Measurements from ENCODE around the gene DTNB. TPM values are rescaled to one million over a fixed set of nuclear protein-coding genes. Genes with fewer than 3 reads are reported as not detected.
"Not testable (repeated sequence)": the region's sequence is repeated elsewhere in the genome, so short reads cannot be mapped to it uniquely, and the experiment has no call there.

The DTNB gene
- total RNA-seq, 1 experiment from 2014 or later: 12.3 TPM

- peak; percentile 33 for DNase-seq (ENCODE audit: low read depth)
- in situ Hi-C loops (cut with HindIII; ENCODE audit: low pct_unique_long_range_greater_than_20kb, low sequenced_read_pairs): no loop called here
Observed at GRCh38 chr2:25567406-25567805, 106.0 kb downstream of the DTNB start.

DNA sequence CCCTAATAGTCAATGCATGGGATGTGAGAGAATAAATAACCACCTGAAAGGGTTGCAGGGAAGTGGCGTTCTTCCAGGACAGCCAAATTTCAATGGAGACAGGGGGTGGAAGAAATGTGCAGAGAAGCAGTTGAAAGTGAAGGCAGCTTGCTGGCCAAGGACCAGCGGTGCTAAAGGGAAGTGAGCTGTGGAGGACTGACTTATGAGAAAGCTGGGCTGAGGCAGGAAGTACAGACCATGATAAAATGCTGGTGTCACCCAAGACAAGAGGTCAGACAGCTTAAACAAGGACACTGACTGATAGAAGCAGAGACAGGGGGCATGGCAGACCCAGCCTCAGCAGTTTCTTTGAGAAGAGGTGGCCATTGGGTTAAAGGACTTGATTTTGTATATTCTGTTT is 106.7 kb downstream of the DTNB start:
- no peak for DNase-seq (ENCODE audit: low read depth)
- in situ Hi-C loops (cut with HindIII; ENCODE audit: low pct_unique_long_range_greater_than_20kb, low sequenced_read_pairs): no loop called here

DNA sequence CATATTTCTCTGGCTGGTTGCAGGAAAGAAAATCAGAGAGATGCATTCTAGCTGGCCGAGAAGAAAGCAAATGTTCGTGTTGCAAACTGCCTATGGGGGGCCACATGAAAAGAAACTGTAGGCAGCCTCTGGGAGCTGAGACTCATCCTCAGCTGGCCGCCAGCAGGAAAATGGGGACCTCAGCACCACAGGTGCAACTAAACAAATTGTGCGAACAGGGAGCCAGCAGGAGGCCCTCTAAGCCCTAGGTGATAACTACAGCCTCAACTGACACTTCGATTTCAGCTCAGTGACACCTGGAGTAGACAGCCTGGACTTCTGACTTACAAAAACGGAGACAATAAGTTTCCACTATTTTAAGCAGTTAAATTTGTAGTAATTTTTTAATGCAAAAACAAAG is 107.3 kb downstream of the DTNB start:
- in situ Hi-C loops (cut with HindIII; ENCODE audit: low pct_unique_long_range_greater_than_20kb, low sequenced_read_pairs): no loop called here

GRCh38 chr2:25561136-25561850 is 112.1 kb downstream of the DTNB start:
- DNase-seq (ENCODE audit: low read depth): no peak
- in situ Hi-C loops (cut with HindIII; ENCODE audit: low pct_unique_long_range_greater_than_20kb, low sequenced_read_pairs): no loop called here

More for the DNA sequence above, 107.3 kb downstream of the DTNB start:
- DNase-seq (ENCODE audit: low read depth): no peak

- DNase-seq (ENCODE audit: low read depth): no peak
- in situ Hi-C loops (cut with HindIII; ENCODE audit: low pct_unique_long_range_greater_than_20kb, low sequenced_read_pairs): no loop called here
Observed at GRCh38 chr2:25559148-25559547, 114.2 kb downstream of the DTNB start.

DNA sequence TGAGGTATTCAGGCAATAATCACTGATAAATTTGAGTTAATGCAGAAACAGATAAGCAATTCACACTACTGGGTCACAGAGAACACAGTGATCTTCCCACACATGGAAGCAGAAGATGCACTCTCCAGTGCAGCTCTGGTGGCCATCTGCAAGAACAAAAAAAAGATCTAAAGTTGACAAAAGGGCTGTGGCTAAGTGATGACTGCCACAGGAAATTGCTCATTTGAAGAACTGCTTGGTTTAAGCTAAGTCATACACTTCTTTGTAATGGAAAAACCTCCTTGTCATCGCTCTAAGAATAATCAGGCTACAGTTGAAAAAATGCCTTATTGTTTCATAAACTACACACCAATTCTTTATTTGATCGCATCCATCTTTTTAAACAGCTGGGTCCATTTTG is 115.1 kb downstream of the DTNB start:
- DNase-seq (ENCODE audit: low read depth): no peak
- in situ Hi-C loops (cut with HindIII; ENCODE audit: low pct_unique_long_range_greater_than_20kb, low sequenced_read_pairs): no loop called here

- DNase-seq (ENCODE audit: low read depth): no peak
- in situ Hi-C loops (cut with HindIII; ENCODE audit: low pct_unique_long_range_greater_than_20kb, low sequenced_read_pairs): no loop called here
Observed at GRCh38 chr2:25557179-25558036, 116.0 kb downstream of the DTNB start.

- in situ Hi-C loops (cut with HindIII; ENCODE audit: low pct_unique_long_range_greater_than_20kb, low sequenced_read_pairs): no loop called here
Observed at GRCh38 chr2:25552318-25552717, 121.1 kb downstream of the DTNB start.

GRCh38 chr2:25551316-25551715 is 122.1 kb downstream of the DTNB start:
- no peak for DNase-seq (ENCODE audit: low read depth)
- in situ Hi-C loops (cut with HindIII; ENCODE audit: low pct_unique_long_range_greater_than_20kb, low sequenced_read_pairs): no loop called here

More at GRCh38 chr2:25552318-25552717, 121.1 kb downstream of the DTNB start:
- DNase-seq (ENCODE audit: low read depth): no peak

DNA sequence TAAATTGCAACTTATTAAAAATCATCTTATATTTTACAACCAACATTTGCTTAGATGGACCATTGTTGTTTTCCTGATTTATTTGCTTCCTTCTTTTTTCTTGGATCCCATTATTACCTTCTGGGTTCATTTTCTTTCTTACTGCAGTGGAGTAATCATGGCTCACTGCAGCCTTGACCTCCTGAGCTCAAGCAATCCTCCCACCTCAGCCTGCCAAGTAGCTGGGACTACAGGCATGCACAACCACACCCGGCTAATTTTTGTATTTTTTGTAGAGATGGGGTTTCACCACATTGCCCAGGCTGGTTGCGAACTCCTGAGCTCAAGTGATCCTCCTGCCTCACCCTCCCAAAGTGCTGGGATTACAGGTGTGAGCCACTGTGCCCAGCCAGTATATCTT is 123.8 kb downstream of the DTNB start:
- DNase-seq (ENCODE audit: low read depth); in situ Hi-C loops (cut with HindIII; ENCODE audit: low pct_unique_long_range_greater_than_20kb, low sequenced_read_pairs): not testable (repeated sequence)

DNA sequence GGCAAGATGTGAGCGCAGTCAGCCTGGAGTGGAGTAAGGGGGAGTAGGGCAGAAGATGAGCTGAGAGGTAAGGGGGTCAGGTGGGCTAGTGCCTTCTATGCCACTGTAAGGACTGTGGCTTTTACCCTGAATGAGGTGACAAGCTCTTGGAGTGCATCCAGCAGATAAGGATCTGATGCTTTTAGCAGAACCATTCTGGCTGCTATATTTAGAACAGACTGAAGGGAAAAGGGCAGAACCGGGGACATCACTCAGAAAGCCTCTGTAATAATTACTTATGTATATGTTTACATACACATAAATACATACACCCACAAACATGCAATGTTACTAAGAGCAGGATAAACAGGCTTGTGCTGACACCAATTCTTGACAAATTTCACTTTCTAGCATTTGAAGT is 124.8 kb downstream of the DTNB start:
- in situ Hi-C loops (cut with HindIII; ENCODE audit: low pct_unique_long_range_greater_than_20kb, low sequenced_read_pairs): no loop called here
- no peak for DNase-seq (ENCODE audit: low read depth)

DNA sequence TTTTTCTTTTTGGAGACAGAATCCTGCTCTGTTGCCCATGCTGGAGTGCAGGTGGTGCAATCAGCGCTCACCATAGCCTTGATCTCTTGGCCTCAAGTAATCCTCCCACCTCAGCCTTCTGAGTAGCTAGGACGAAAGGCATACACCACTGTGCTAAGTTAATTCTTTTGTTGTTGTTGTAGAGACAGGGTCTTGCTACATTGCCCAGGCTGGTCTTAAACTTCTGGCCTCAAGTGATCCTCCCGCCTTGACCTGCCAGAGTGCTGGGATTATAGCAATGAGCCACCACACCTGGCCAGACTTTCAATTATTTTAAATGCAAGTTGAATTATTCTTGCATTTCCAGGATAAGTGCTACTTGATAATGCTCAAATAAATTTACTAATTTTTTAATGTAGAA is 126.5 kb downstream of the DTNB start:
- in situ Hi-C loops (cut with HindIII; ENCODE audit: low pct_unique_long_range_greater_than_20kb, low sequenced_read_pairs): no loop called here
- no peak for DNase-seq (ENCODE audit: low read depth)

- peak; percentile 7 for DNase-seq (ENCODE audit: low read depth)
- in situ Hi-C loops (cut with HindIII; ENCODE audit: low pct_unique_long_range_greater_than_20kb, low sequenced_read_pairs): no loop called here
Observed at GRCh38 chr2:25545899-25546298, 127.5 kb downstream of the DTNB start.

DNA sequence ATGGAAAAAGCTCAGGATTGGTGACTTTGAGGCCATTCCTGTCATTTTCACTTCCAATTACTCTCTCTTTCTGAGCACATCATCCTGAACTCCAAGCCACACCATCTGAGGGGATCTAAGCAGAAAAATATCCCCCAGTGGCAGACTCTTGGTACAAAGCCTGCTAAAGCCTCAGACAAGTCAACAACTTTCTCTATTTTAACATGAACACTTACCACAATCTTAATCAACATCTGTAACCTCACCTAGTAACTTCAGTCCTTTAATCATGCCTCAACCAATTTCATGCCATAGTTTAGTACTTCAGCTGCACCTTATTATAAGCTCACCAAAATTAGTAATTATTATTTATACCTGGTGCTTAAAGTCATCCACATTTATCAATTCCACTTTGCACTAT is 128.9 kb downstream of the DTNB start:
- no peak for DNase-seq (ENCODE audit: low read depth)
- in situ Hi-C loops (cut with HindIII; ENCODE audit: low pct_unique_long_range_greater_than_20kb, low sequenced_read_pairs): no loop called here

- no peak for DNase-seq (ENCODE audit: low read depth)
Observed at GRCh38 chr2:25543939-25544338, 129.4 kb downstream of the DTNB start.

GRCh38 chr2:25541378-25541777 is 132.0 kb downstream of the DTNB start:
- DNase-seq (ENCODE audit: low read depth): no peak
- in situ Hi-C loops (cut with HindIII; ENCODE audit: low pct_unique_long_range_greater_than_20kb, low sequenced_read_pairs): no loop called here

More at GRCh38 chr2:25543939-25544338, 129.4 kb downstream of the DTNB start:
- in situ Hi-C loops (cut with HindIII; ENCODE audit: low pct_unique_long_range_greater_than_20kb, low sequenced_read_pairs): no loop called here

DNA sequence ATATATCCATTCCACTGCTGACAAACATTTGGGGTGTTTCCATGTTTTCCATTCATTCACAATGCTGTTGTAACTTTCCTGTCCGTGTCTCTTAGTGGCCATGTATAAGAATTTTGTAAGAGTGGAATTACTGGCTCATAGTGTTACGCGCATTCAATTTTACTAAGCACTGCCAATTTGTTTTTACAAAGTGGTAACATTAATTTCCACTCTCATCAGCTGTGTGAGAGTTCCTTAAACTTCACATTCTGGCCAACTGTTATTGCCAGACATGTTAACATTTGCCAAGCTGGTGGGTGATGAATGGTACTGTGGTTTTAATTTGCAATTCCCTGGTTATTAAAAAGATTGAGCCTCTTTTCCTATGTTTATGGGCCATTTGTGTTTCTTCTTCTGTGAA is 134.2 kb downstream of the DTNB start:
- in situ Hi-C loops (cut with HindIII; ENCODE audit: low pct_unique_long_range_greater_than_20kb, low sequenced_read_pairs): no loop called here
- no peak for DNase-seq (ENCODE audit: low read depth)

DNA sequence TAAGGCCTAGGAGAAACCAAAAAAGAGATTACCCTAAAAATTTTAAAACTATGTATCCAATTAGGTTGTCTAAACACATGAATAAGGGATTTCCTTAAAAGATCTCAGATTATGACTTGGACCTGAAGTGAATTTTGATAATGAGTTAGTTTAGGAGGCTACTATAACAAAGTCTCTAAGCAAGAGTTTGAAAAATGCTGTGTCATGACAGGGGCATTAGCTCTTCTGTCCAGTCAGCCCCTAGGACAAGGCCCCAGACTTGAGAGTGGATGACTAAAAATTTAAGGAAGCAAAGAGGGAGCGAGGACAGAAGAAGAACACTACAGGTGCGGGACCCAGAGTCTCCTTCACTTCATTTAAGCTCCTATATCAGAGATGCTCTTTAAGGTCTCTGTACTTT is 135.9 kb downstream of the DTNB start:
- peak; percentile 14 for DNase-seq (ENCODE audit: low read depth)

More for the DNA sequence above, 135.9 kb downstream of the DTNB start:
- in situ Hi-C loops (cut with HindIII; ENCODE audit: low pct_unique_long_range_greater_than_20kb, low sequenced_read_pairs): no loop called here
